ENCODE measurements around the gene PPARGC1A. TPM values are rescaled to one million over a fixed set of nuclear protein-coding genes. Genes with fewer than 3 reads are reported as not detected.

Gene PPARGC1A
- total and polyA plus RNA-seq, 4 experiments from 2014 or later, result not detected

DNA sequence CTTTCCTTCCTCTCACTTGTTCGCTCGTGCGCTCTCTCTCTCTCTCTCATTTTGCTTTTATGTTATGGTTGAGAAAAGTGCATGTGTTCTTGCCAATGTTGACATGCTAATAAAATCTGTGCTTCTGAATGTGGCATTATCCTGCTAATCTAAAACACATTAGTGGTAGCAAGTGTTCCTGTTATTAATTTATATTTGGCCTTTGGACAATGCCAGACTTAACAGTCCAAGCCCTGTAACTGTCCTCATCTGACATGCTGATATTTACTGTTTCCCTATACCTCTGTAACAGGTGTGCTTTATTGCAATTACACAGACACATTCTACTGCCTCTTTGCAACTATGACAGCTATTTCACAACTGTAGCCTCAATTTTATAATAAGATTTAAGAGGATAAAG, 2.7 kb downstream of the PPARGC1A start:
- CTCF ChIA-PET (ENCODE audit: partially characterized antibody), result no interaction called here
- peaks cover 8 to 19% (median 13%) of the 10 kb centered on the region in 4 donors for H3K4me1 Mint-ChIP-seq

DNA sequence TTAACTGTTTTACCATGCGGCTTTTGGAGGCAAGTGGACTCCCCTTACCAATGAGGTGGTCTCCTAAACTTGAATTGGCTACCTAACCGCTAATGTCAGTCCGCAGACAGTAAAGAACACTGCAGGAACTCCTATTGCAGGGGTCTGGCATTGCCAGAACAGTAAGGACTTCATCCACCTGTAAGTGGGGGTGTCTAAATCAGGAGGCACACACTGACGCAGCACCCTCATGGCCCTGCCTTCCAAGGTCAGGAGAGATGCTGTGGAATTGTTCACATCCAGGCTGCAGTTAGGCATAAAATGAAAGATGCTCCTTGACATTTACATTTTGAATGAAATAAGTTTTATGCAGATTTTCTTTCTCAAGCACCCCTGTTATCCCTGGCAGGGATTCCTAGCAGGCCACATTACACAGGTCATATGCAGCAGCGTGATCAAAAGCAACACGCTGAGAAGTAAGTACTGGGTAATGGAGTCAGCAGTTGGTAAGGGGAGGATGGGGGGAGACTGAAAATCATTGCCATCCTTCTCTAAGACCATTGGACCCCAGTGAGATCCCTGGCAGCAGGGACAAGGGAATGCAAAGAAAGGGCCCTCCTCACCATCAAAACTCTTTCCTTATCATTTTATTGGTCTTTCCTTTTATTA, 3.8 kb downstream of the PPARGC1A start:
- no peaks in the 10 kb centered on the region for H3K36me3 Mint-ChIP-seq
- ChIA-PET CTCF (ENCODE audit: partially characterized antibody) (no interaction called here), POLR2A (ENCODE audit: partially characterized antibody) (no interaction called here)
- Histone ChIP-seq H3K4me3 (ENCODE audit: low read length in 2 of 2) (no peak overlapping the region), H3K4me1 (ENCODE audit: insufficient read depth, low read length) (no peaks in the 10 kb centered on the region), H3K9me3 (ENCODE audit: control insufficient read depth in 1 of 2, low read length in 2 of 2) (no peaks in the 10 kb centered on the region), H3K36me3 (ENCODE audit: insufficient read depth, low read length) (no peaks in the 10 kb centered on the region), H3K27me3 (ENCODE audit: insufficient read depth, low read length) (no peaks in the 10 kb centered on the region), H3K27ac (ENCODE audit: low read depth, low read length) (no peak overlapping the region)
- peaks cover 0 to 2% (median 0%) of the 10 kb centered on the region in 8 donors for H3K9me3 Mint-ChIP-seq
- no peak for DNase-seq
- peaks cover 2% of the 10 kb centered on the region in 2 donors for H3K27me3 Mint-ChIP-seq
- no peak overlapping the region for H3K27ac Mint-ChIP-seq
- no peak overlapping the region for H3K4me3 Mint-ChIP-seq
- peaks cover 8 to 19% (median 13%) of the 10 kb centered on the region in 4 donors for H3K4me1 Mint-ChIP-seq
- intact Hi-C loops (cut with micrococcal nuclease), result no loop called here

More for the DNA sequence above, 2.7 kb downstream of the PPARGC1A start:
- peaks cover 0 to 2% (median 0%) of the 10 kb centered on the region in 8 donors for H3K9me3 Mint-ChIP-seq
- POLR2A ChIA-PET (ENCODE audit: partially characterized antibody), result no interaction called here
- H3K36me3 ChIP-seq (ENCODE audit: insufficient read depth, low read length), result no peaks in the 10 kb centered on the region
- H3K36me3 Mint-ChIP-seq, result no peaks in the 10 kb centered on the region
- intact Hi-C loops (cut with micrococcal nuclease), result no loop called here
- peaks cover 2% of the 10 kb centered on the region in 2 donors for H3K27me3 Mint-ChIP-seq
- no peaks in the 10 kb centered on the region for H3K4me1 ChIP-seq (ENCODE audit: insufficient read depth, low read length)
- H3K9me3 ChIP-seq (ENCODE audit: control insufficient read depth in 1 of 2, low read length in 2 of 2), result no peaks in the 10 kb centered on the region
- H3K27me3 ChIP-seq (ENCODE audit: insufficient read depth, low read length), result no peaks in the 10 kb centered on the region
- DNase-seq, result no peak
- H3K4me3 ChIP-seq (ENCODE audit: low read length in 2 of 2), result no peak overlapping the region
- no peak overlapping the region for H3K4me3 Mint-ChIP-seq
- H3K27ac Mint-ChIP-seq, result no peak overlapping the region
- H3K27ac ChIP-seq (ENCODE audit: low read depth, low read length), result no peak overlapping the region

DNA sequence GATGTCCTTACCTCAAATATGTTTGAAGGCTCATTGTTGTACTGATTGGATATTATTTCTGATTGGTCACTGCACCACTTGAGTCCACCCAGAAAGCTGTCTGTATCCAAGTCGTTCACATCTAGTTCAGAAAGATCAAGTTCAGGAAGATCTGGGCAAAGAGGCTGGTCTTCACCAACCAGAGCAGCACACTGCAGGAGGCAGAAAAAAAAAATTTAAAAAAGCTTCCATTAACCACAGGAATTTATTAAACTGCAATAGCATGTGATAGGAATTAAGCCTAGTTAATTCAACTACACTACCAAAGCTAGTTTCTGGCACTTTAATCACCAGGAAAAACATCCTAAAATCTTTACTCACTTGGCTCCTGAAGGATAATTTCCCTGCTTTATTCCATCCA, 5.1 kb downstream of the PPARGC1A start:
- intact Hi-C loops (cut with micrococcal nuclease), result no loop called here
- no peaks in the 10 kb centered on the region for H3K36me3 Mint-ChIP-seq
- H3K9me3 Mint-ChIP-seq, result peaks cover 0 to 2% (median 0%) of the 10 kb centered on the region in 8 donors
- H3K27ac Mint-ChIP-seq, result no peak overlapping the region
- Histone ChIP-seq H3K9me3 (ENCODE audit: control insufficient read depth in 1 of 2, low read length in 2 of 2) (no peaks in the 10 kb centered on the region), H3K27me3 (ENCODE audit: insufficient read depth, low read length) (no peaks in the 10 kb centered on the region), H3K4me3 (ENCODE audit: low read length in 2 of 2) (no peak overlapping the region), H3K36me3 (ENCODE audit: insufficient read depth, low read length) (no peaks in the 10 kb centered on the region), H3K27ac (ENCODE audit: low read depth, low read length) (no peak overlapping the region), H3K4me1 (ENCODE audit: insufficient read depth, low read length) (no peaks in the 10 kb centered on the region)
- H3K27me3 Mint-ChIP-seq, result peaks cover 2% of the 10 kb centered on the region in 2 donors
- no peak overlapping the region for H3K4me3 Mint-ChIP-seq
- H3K4me1 Mint-ChIP-seq, result peaks cover 6 to 11% (median 9%) of the 10 kb centered on the region in 4 donors
- no peak for DNase-seq
- POLR2A ChIA-PET (ENCODE audit: partially characterized antibody), result no interaction called here
- CTCF ChIA-PET (ENCODE audit: partially characterized antibody), result no interaction called here

DNA sequence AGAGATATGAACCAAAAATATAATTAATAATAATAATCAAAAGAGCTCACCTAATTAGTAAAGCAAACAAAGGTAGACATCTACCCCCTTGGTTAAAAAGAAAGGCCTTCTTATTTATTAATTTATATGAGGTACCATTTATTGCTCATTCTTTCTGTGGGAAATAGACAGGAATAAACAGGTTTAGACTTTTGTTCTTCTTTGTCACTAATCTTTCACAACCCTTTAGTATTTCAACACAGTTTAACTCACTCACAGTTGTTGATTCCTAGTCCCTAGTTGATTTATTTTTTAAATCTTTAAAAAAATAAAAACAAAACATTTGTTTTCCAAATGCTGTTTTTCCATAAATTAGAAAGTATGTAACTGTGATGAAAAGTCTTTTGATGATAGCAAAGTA, 5.6 kb downstream of the PPARGC1A start:
- H3K36me3 Mint-ChIP-seq, result no peaks in the 10 kb centered on the region
- peaks cover 1 to 8% (median 7%) of the 10 kb centered on the region in 4 donors for H3K4me1 Mint-ChIP-seq
- peaks cover 0 to 4% (median 0%) of the 10 kb centered on the region in 8 donors for H3K9me3 Mint-ChIP-seq
- POLR2A ChIA-PET (ENCODE audit: partially characterized antibody), result no interaction called here
- no peak overlapping the region for H3K4me3 ChIP-seq (ENCODE audit: low read length in 2 of 2)
- no peak overlapping the region for H3K27ac ChIP-seq (ENCODE audit: low read depth, low read length)
- H3K36me3 ChIP-seq (ENCODE audit: insufficient read depth, low read length), result no peaks in the 10 kb centered on the region
- no peaks in the 10 kb centered on the region for H3K9me3 ChIP-seq (ENCODE audit: control insufficient read depth in 1 of 2, low read length in 2 of 2)
- CTCF ChIA-PET (ENCODE audit: partially characterized antibody), result no interaction called here
- DNase-seq, result no peak
- no peaks in the 10 kb centered on the region for H3K27me3 ChIP-seq (ENCODE audit: insufficient read depth, low read length)
- H3K4me3 Mint-ChIP-seq, result no peak overlapping the region
- intact Hi-C loops (cut with micrococcal nuclease), result no loop called here
- no peaks in the 10 kb centered on the region for H3K4me1 ChIP-seq (ENCODE audit: insufficient read depth, low read length)
- H3K27me3 Mint-ChIP-seq, result peaks cover 2% of the 10 kb centered on the region in 2 donors
- no peak overlapping the region for H3K27ac Mint-ChIP-seq

DNA sequence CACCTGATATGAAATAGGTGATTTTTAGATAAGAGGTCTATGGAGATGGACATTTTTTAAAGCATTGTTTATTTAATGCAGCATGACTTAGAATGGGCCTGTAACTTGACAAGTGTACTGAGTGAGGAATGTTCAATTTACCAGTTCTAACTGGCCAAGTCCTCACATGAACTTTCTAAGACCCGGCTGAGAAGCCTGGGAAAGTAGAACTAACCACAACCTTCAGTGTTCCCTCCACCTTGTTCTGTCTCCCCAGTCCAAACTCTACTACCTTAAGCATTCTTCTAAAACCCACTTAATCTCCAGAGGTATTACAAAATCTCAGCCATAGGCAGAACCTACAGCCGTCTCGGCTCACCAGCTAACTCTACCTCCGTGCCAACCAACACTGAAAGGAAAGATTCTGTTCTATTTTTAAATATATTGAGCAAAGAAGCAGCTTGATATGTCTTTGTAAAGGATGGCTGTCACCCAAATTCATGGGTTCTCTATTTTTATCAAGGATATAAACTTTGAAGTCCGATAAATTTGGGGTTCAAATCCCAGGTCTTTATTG, 6.8 kb downstream of the PPARGC1A start:
- Histone ChIP-seq H3K27ac (ENCODE audit: low read depth, low read length) (no peak overlapping the region), H3K36me3 (ENCODE audit: insufficient read depth, low read length) (no peaks in the 10 kb centered on the region), H3K4me3 (ENCODE audit: low read length in 2 of 2) (no peak overlapping the region), H3K27me3 (ENCODE audit: insufficient read depth, low read length) (no peaks in the 10 kb centered on the region), H3K4me1 (ENCODE audit: insufficient read depth, low read length) (no peaks in the 10 kb centered on the region), H3K9me3 (ENCODE audit: control insufficient read depth in 1 of 2, low read length in 2 of 2) (no peaks in the 10 kb centered on the region)
- Mint-ChIP-seq H3K27me3 (peaks cover 2% of the 10 kb centered on the region in 2 donors), H3K4me1 (no peaks in the 10 kb centered on the region), H3K27ac (no peak overlapping the region), H3K36me3 (no peaks in the 10 kb centered on the region), H3K4me3 (no peak overlapping the region), H3K9me3 (peaks cover 0 to 7% (median 0%) of the 10 kb centered on the region in 8 donors)
- ChIA-PET CTCF (ENCODE audit: partially characterized antibody) (no interaction called here), POLR2A (ENCODE audit: partially characterized antibody) (no interaction called here)
- no peak for DNase-seq
- intact Hi-C loops (cut with micrococcal nuclease), result no loop called here

DNA sequence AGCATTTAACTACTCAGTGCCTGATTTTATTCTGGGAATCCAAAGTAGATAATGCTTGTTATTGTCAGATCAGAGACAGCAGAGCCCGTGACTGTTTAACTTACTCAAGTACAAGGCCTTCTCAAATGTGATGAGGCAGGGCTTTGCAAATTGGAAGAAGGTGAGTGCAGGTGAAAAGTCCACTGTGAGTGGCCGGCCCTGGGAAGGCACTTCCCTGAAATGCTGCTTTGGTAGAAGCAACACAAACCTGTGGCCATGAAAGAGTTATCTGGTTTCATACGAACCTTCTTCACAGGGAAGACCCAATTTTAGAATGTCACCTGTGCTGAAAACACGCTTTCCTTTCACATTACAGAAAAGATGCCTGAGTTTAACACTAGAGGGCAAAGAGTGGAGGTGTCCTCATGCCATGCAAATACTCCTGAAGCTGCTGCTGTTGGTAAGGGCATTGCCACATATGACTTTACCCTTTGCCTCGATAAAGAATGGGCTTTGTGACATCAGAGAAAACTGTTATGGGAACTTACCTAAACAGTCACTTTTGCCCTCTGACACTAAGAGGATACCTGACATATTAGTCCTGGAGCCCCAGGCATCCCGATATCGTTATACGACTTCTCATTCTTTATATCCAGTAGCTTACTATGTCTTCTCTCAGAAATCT, 8.0 kb downstream of the PPARGC1A start:
- no peak overlapping the region for H3K27ac Mint-ChIP-seq

DNA sequence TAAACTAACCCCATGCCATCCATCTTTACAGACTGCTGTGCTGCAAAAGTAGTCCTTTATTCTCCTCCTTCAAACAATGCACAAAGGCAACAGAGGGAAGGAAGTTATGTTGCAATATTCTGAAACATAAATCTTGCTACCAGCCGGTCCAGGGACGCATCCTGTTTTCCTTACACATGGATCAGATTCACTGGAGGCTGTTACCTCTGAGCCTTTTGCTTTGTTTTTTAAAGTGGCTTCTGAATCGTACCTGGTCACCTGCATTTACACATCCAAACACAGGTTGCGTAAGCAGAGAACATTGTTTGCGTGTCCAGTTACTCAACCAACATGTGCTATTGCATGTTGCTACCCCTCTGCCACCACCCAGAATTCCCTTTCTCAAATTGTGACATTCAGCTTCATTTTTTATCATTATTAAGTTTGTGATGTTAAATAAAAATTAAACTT, 8.8 kb downstream of the PPARGC1A start:
- CTCF ChIA-PET (ENCODE audit: partially characterized antibody), result no interaction called here

More for the DNA sequence above, 8.0 kb downstream of the PPARGC1A start:
- ChIA-PET POLR2A (ENCODE audit: partially characterized antibody) (no interaction called here), CTCF (ENCODE audit: partially characterized antibody) (no interaction called here)
- Mint-ChIP-seq H3K9me3 (peaks cover 0 to 7% (median 0%) of the 10 kb centered on the region in 8 donors), H3K4me3 (no peak overlapping the region), H3K4me1 (no peaks in the 10 kb centered on the region), H3K36me3 (no peaks in the 10 kb centered on the region), H3K27me3 (peaks cover 2% of the 10 kb centered on the region in 2 donors)
- H3K9me3 ChIP-seq (ENCODE audit: control insufficient read depth in 1 of 2, low read length in 2 of 2), result no peaks in the 10 kb centered on the region
- no peaks in the 10 kb centered on the region for H3K36me3 ChIP-seq (ENCODE audit: insufficient read depth, low read length)
- intact Hi-C loops (cut with micrococcal nuclease), result no loop called here
- H3K27me3 ChIP-seq (ENCODE audit: insufficient read depth, low read length), result no peaks in the 10 kb centered on the region
- H3K4me3 ChIP-seq (ENCODE audit: low read length in 2 of 2), result no peak overlapping the region
- DNase-seq, result no peak
- H3K27ac ChIP-seq (ENCODE audit: low read depth, low read length), result no peak overlapping the region
- H3K4me1 ChIP-seq (ENCODE audit: insufficient read depth, low read length), result no peaks in the 10 kb centered on the region

More for the DNA sequence above, 8.8 kb downstream of the PPARGC1A start:
- Histone ChIP-seq H3K27me3 (ENCODE audit: insufficient read depth, low read length) (no peaks in the 10 kb centered on the region), H3K27ac (ENCODE audit: low read depth, low read length) (no peak overlapping the region), H3K4me1 (ENCODE audit: insufficient read depth, low read length) (no peaks in the 10 kb centered on the region), H3K9me3 (ENCODE audit: control insufficient read depth in 1 of 2, low read length in 2 of 2) (no peaks in the 10 kb centered on the region), H3K4me3 (ENCODE audit: low read length in 2 of 2) (no peak overlapping the region), H3K36me3 (ENCODE audit: insufficient read depth, low read length) (no peaks in the 10 kb centered on the region)
- Mint-ChIP-seq H3K36me3 (no peaks in the 10 kb centered on the region), H3K4me3 (no peak overlapping the region), H3K27me3 (no peaks in the 10 kb centered on the region), H3K4me1 (no peaks in the 10 kb centered on the region), H3K27ac (no peak overlapping the region), H3K9me3 (peaks cover 0 to 7% (median 0%) of the 10 kb centered on the region in 8 donors)
- no peak for DNase-seq
- POLR2A ChIA-PET (ENCODE audit: partially characterized antibody), result no interaction called here
- intact Hi-C loops (cut with micrococcal nuclease), result no loop called here
